K562 (cell line): ENCODE results near the gene PRM1. TPM values are rescaled to one million over a fixed set of nuclear protein-coding genes. Genes with fewer than 3 reads are reported as not detected.

ENCODE experiments used
- ATAC-seq: fragments of 200-7000 bp; cut with Tn5 transposase; 3 replicates; pipeline ENCODE4 v1.9.1; 2020; ENCODE audit warnings: moderate library complexity
- BruUV-seq: library from RNA; stranded (reverse); fragments of 400-500 nt; replicated peaks from 2 replicates; lab custom pipeline; 2021; lab: Mats Ljungman, UMichigan
- CTCF ChIA-PET: fragments of 300-600 bp; formaldehyde crosslinking; extraction: SDS; loops from one replicate; lab custom pipeline; 2021; ENCODE audit warnings: low intra/inter-chr PET ratio; lab: Yijun Ruan, JAX
- POLR2A ChIA-PET: fragments of 300-600, 350-650 bp; sonication (Branson Sonifier 250); formaldehyde crosslinking; extraction: SDS; loops from one replicate; lab custom pipeline; 2021; ENCODE audit warnings: antibody characterized with exemption, inconsistent platforms; lab: Yijun Ruan, JAX
- DNase-seq, 4 experiments: peaks; one replicate each; pipeline versions ENCODE4 v3.0.0 to v3.0.0-alpha.2; 2011 to 2018; ENCODE audit warnings: low spot score in 3 of 4, mixed read lengths in 3 of 4; ENCODE audit errors: extremely low read depth in 1 of 4
- FAIRE-seq: peaks from 2 replicates; lab custom pipeline; 2011; peaks lifted over from hg19 to GRCh38; lab: Jason Lieb, UNC
- H2AFZ ChIP-seq: 2 replicates; pipeline ENCODE4 v1.6.0; 2011; ENCODE audit warnings: low read depth, low read length, control low read depth, inconsistent platforms
- H3K27ac ChIP-seq: fragments of 200-600 bp; 3 replicates; pipeline ENCODE4 v1.8.0; 2011; ENCODE audit warnings: low read depth, mild to moderate bottlenecking, control low read depth, inconsistent platforms, low read length, moderate library complexity, mixed read lengths; ENCODE audit errors: extremely low read depth
- H3K27me3 ChIP-seq, 2 experiments: fragments of 300-600 bp in 1 of 2; 2 replicates in 1 of 2; 3 replicates in 1 of 2; pipeline versions ENCODE4 v1.6.0 to v1.8.0; 2011; ENCODE audit warnings: inconsistent platforms in 2 of 2, low read length in 2 of 2, mild to moderate bottlenecking in 1 of 2, mixed read lengths in 1 of 2, moderate library complexity in 1 of 2; ENCODE audit not compliant: control insufficient read depth in 2 of 2, insufficient read depth in 2 of 2
- H3K36me3 ChIP-seq: fragments of 300-600 bp; 3 replicates; pipeline ENCODE4 v1.8.0; 2011; ENCODE audit warnings: mild to moderate bottlenecking, low read length, inconsistent platforms; ENCODE audit not compliant: control insufficient read depth, insufficient read depth
- H3K4me1 ChIP-seq, 2 experiments: fragments of 200-600 bp in 1 of 2; replicated peaks in 1 of 2; 2 replicates in 1 of 2; 3 replicates in 1 of 2; pipeline versions ENCODE4 v1.5.1 to v1.8.0; 2011; ENCODE audit warnings: inconsistent platforms in 2 of 2, low read length in 2 of 2, mild to moderate bottlenecking in 1 of 2, mixed read lengths in 1 of 2, moderate library complexity in 1 of 2; ENCODE audit not compliant: control insufficient read depth in 2 of 2, insufficient read depth in 2 of 2
- H3K4me2 ChIP-seq: 2 replicates; pipeline ENCODE4 v1.6.1; 2011; ENCODE audit warnings: low read length, control low read depth, inconsistent platforms, mixed read lengths; ENCODE audit not compliant: insufficient read depth
- H3K4me3 ChIP-seq: fragments of 200-600 bp; sonication (generic), shearing (Covaris generic); 2 replicates; pipeline ENCODE4 v1.5.1; 2016; ENCODE audit warnings: control low read depth, inconsistent platforms
- H3K79me2 ChIP-seq: fragments of 200-600 bp; 3 replicates; pipeline ENCODE4 v1.8.0; 2011; ENCODE audit warnings: low read length, inconsistent platforms; ENCODE audit not compliant: control insufficient read depth, insufficient read depth
- H3K9ac ChIP-seq, 2 experiments: 2 replicates each; pipeline versions ENCODE4 v1.6.0 to v1.6.1; 2011; ENCODE audit warnings: low read depth in 2 of 2, low read length in 2 of 2, control low read depth in 1 of 2, inconsistent platforms in 1 of 2, mild to moderate bottlenecking in 1 of 2, mixed read lengths in 1 of 2; ENCODE audit not compliant: insufficient read depth in 1 of 2
- H3K9me1 ChIP-seq: one replicate; pipeline ENCODE4 v1.6.0; 2011; ENCODE audit warnings: inconsistent platforms, mild to moderate bottlenecking, low read length, moderate library complexity; ENCODE audit not compliant: control insufficient read depth, insufficient read depth
- H3K9me3 ChIP-seq: replicated peaks from 2 replicates; pipeline ENCODE4 v1.5.1; 2011; ENCODE audit warnings: low read depth, low read length, inconsistent platforms; ENCODE audit not compliant: control insufficient read depth, insufficient read depth
- H4K20me1 ChIP-seq: replicated peaks from 2 replicates; pipeline ENCODE4 v1.6.1; 2011; ENCODE audit warnings: low read length, inconsistent platforms, mixed read lengths; ENCODE audit not compliant: control insufficient read depth, insufficient read depth
- CSDE1 ChIP-seq, 2 experiments: fragments of 450-650 bp; IDR thresholded peaks; 2 replicates each; pipeline ENCODE4 v1.6.1; 2016; ENCODE audit warnings: mild to moderate bottlenecking in 1 of 2
- DPF2 ChIP-seq: fragments of 450-650 bp; IDR thresholded peaks from 2 replicates; pipeline ENCODE4 v1.6.1; 2016
- HNRNPLL ChIP-seq: fragments of 200-400 bp; formaldehyde crosslinking; IDR thresholded peaks from 2 replicates; pipeline ENCODE4 v1.6.1; 2017; ENCODE audit warnings: low read length, low read depth, mild to moderate bottlenecking; ENCODE audit not compliant: poor library complexity, severe bottlenecking
- NCOA6 ChIP-seq: fragments of 450-650 bp; IDR thresholded peaks from 2 replicates; pipeline ENCODE4 v1.6.1; 2017; ENCODE audit warnings: mild to moderate bottlenecking
- NFIC ChIP-seq: fragments of 450-650 bp; IDR thresholded peaks from 2 replicates; pipeline ENCODE4 v1.6.1; 2017; ENCODE audit warnings: mild to moderate bottlenecking, inconsistent platforms
- NRF1 ChIP-seq, 2 experiments: fragments of 450-650 bp; IDR thresholded peaks in 1 of 2; conservative IDR thresholded peaks in 1 of 2; 2 replicates each; pipeline ENCODE4 v1.6.1; 2014; ENCODE audit warnings: mild to moderate bottlenecking in 2 of 2
- SNRNP70 ChIP-seq: fragments of 200-400 bp; formaldehyde crosslinking; optimal IDR thresholded peaks from 2 replicates; pipeline ENCODE3; 2017; ENCODE audit warnings: low read depth, low read length
- TAF9B ChIP-seq: fragments of 450-650 bp; IDR thresholded peaks from 2 replicates; pipeline ENCODE4 v1.6.1; 2018; ENCODE audit warnings: mild to moderate bottlenecking; ENCODE audit not compliant: partially characterized antibody
- TOE1 ChIP-seq, 2 experiments: fragments of 450-650 bp in 1 of 2; sonication (generic) in 1 of 2; formaldehyde crosslinking in 1 of 2; IDR thresholded peaks; 2 replicates each; pipeline versions ENCODE4 v1.7.1 to v1.8.0; 2016 to 2022; ENCODE audit warnings: borderline replicate concordance in 2 of 2, mild to moderate bottlenecking in 2 of 2, antibody characterized with exemption in 1 of 2, inconsistent platforms in 1 of 2, low read depth in 1 of 2, missing genetic modification reagents in 1 of 2, moderate library complexity in 1 of 2
- ZNF146 ChIP-seq: IDR thresholded peaks from one replicate; pipeline ENCODE4 v1.6.1; 2018; ENCODE audit warnings: missing compliant biosample characterization; ENCODE audit not compliant: unreplicated experiment
- ZNF57 ChIP-seq: fragments of 450-650 bp; formaldehyde crosslinking; IDR thresholded peaks from 2 replicates; pipeline ENCODE4 v1.4.0; 2020; ENCODE audit warnings: mild to moderate bottlenecking, moderate library complexity
- ZNF586 ChIP-seq: fragments of 450-650 bp; formaldehyde crosslinking; conservative IDR thresholded peaks from 2 replicates; pipeline ENCODE4 v1.4.0; 2020; ENCODE audit warnings: mild to moderate bottlenecking, moderate library complexity
- WGBS: fragments of 100-300 bp; shearing (Covaris generic); methylation state at CpG from one replicate; pipeline ENCODE4 v1.1.6; 2016; ENCODE audit warnings: low coverage, mixed read lengths; ENCODE audit not compliant: insufficient coverage; ENCODE audit errors: missing lambda C conversion rate; 5-methylcytosine and 5-hydroxymethylcytosine counted together
- in situ Hi-C: fragments of 300-500 bp; cut with MboI; formaldehyde crosslinking; loops from 4 replicates; pipeline ENCODE4 v1.15.0; 2018; ENCODE audit warnings: inconsistent platforms, mixed read lengths
- intact Hi-C: fragments of 100-400 bp; cut with micrococcal nuclease; formaldehyde crosslinking; loops from 2 replicates; pipeline ENCODE4 v1.14.2; 2022
- polyA plus RNA-seq, 8 experiments: library from polyadenylated mRNA; depleted of rRNA in 4 of 8; stranded (reverse) in 5 of 8; unstranded in 3 of 8; fragments of >200 nt; fragmentation: Nextera tagmentation in 2 of 8; fragmentation: Illumina TruSeq in 1 of 8; extraction: Ambion mirVana in 2 of 8; extraction: Trizol in 1 of 8; gene quantifications; 2 replicates each; pipeline versions ENCODE4 v1.2.1 to v1.2.3, GENCODE V29; 2011 to 2014; ENCODE audit warnings: inconsistent platforms in 1 of 8, missing spikeins in 1 of 8
- total RNA-seq, 7 experiments: library from RNA; depleted of rRNA in 6 of 7; stranded (reverse); fragments of >200 nt in 6 of 7; fragmentation: Illumina TruSeq in 2 of 7; extraction: Trizol in 2 of 7; gene quantifications; 2 replicates each; pipeline versions ENCODE4 v1.2.1 to v1.2.3, GENCODE V29; 2011 to 2021; ENCODE audit warnings: low replicate concordance in 1 of 7
- TF ChIP-seq, protein P1 (sequence below): fragments of 250-450 bp; sonication (Bioruptor Pico); IDR thresholded peaks from 2 replicates; pipeline ENCODE4 v1.8.0; 2021; ENCODE audit warnings: borderline replicate concordance, mild to moderate bottlenecking, moderate library complexity; ENCODE audit not compliant: poor library complexity, severe bottlenecking
- TF ChIP-seq, protein P2 (sequence below): sonication (generic); formaldehyde crosslinking; IDR thresholded peaks from 2 replicates; pipeline ENCODE4 v1.8.1; 2022; ENCODE audit warnings: missing genetic modification reagents

The PRM1 gene
- total and polyA plus RNA-seq, 9 of the 15 experiments (the other 6 are each of a cell fraction or from before 2014, with no cell fraction given), result not detected

DNA sequence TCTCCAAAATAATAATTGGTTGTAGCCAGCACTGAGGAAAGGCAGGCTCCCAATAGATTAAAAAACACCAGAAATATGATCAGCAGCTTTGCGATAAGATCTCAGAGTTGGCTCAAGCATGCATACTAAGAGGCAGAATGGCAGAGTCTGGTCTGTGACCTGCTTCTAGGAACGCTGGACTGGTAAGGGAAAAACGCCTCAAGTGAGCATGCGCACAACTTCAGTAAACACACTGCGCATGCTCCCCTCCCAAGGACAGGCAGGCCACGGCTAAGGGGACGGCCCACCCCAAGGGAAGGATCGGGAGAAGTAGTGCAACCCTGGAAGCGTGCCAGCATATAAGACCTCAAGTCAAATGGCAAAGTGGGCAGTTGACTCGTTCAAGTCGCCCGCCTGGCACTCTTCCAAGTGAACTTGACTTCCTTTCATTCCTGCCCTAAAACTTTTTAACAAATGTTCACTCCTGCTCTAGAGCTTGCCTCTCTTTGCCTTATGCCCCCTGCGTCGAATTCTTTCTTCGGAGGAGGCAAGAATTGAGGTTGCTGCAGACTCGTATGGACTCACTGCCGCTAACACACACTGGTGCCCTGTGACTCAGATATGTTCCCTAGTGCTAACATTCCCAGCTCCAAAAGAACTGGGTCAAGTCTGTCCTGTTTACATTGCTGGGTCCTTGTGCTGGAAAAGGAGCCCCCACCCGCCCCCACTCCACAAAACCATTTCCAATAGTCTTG, 22.4 kb upstream of the PRM1 start:
- WGBS, result 33% methylated on average over 18 of the region's 18 CpGs
- H3K4me3 ChIP-seq, result no peak overlapping the region
- no peaks in the 10 kb centered on the region for H3K36me3 ChIP-seq
- in situ Hi-C loops, result no loop called here
- H3K9me3 ChIP-seq, result no peaks in the 10 kb centered on the region
- H3K4me2 ChIP-seq, result 0 out of 2 replicates have a peak overlapping the region, but pooled peaks have one; percentile 7
- ChIA-PET CTCF (no interaction called here), POLR2A (interaction anchor here (0.6 kb wide), 1 partner anchor 12 kb away, joined by 4 read pairs; no protein-coding TSS in a partner anchor)
- DNase-seq, result peak in 2 of 4 experiments; percentile 23
- H3K9ac ChIP-seq, result no peak overlapping the region
- no peaks in the 10 kb centered on the region for H3K9me1 ChIP-seq
- FAIRE-seq, result peak; percentile 19
- TF ChIP-seq, protein P1, sequence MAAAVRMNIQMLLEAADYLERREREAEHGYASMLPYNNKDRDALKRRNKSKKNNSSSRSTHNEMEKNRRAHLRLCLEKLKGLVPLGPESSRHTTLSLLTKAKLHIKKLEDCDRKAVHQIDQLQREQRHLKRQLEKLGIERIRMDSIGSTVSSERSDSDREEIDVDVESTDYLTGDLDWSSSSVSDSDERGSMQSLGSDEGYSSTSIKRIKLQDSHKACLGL, result no peak
- TF ChIP-seq NRF1 (conservative IDR thresholded peaks at IDR 0.05 in 1 of 2, IDR thresholded peaks at IDR 0.05 in 1 of 2) (peak; percentile 86 to 88), NFIC (peak; percentile 87)
- H3K4me1 ChIP-seq, result peaks cover 0 to 9% of the 10 kb centered on the region in 2 experiments; a peak in 2 of 5 replicates
- no peaks in the 10 kb centered on the region for H4K20me1 ChIP-seq
- ATAC-seq, result no peak; the same call in 2 of the 3 replicates
- no peak overlapping the region for H3K27ac ChIP-seq
- H3K79me2 ChIP-seq, result no peaks in the 10 kb centered on the region
- H3K27me3 ChIP-seq, result peaks cover 0 to 6% of the 10 kb centered on the region in 2 experiments; a peak in 2 of 5 replicates
- peak overlapping the region; percentile 52; the same call in 1 of the 2 replicates for H2AFZ ChIP-seq
- no TSS peak for BruUV-seq
- intact Hi-C loops, result no loop called here

DNA sequence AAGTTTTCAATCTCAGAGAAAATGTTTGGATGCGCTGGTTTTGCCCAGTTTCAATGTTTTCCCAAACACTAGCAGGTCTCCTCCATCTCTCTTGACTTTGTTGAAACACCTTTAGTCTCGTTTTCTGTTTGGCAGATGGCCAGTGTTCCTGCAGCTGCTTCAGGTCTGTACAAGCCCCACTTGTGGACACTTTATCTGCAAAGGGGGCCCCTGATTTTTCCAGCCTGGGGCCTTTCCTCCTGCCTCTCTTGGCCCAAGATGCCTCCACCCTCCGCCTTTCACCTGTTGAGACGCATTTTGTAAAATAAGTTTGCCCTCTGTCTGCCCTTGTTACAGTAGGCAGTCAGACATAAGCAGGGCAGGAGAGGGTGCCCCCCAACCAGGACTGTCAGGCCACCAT, 21.8 kb upstream of the PRM1 start:
- BruUV-seq, result no TSS peak
- Histone ChIP-seq H3K4me1 (peaks cover under 1 to 5% of the 10 kb centered on the region in 2 experiments; a peak in 2 of 5 replicates), H3K4me2 (no peak overlapping the region), H3K27ac (no peak overlapping the region), H4K20me1 (no peaks in the 10 kb centered on the region), H3K9me3 (no peaks in the 10 kb centered on the region), H3K4me3 (no peak overlapping the region), H3K27me3 (peaks cover 0 to 6% of the 10 kb centered on the region in 2 experiments; a peak in 2 of 5 replicates), H3K9me1 (no peaks in the 10 kb centered on the region), H3K36me3 (no peaks in the 10 kb centered on the region), H3K9ac (no peak overlapping the region), H2AFZ (no peak overlapping the region), H3K79me2 (no peaks in the 10 kb centered on the region)
- intact Hi-C loops, result no loop called here
- no peak for ATAC-seq
- FAIRE-seq, result no peak
- in situ Hi-C loops, result no loop called here
- WGBS, result 38% methylated on average over 4 of the region's 4 CpGs
- CTCF ChIA-PET, result no interaction called here
- POLR2A ChIA-PET, result no interaction called here
- DNase-seq, result no peak
- TF ChIP-seq TAF9B (no peak), DPF2 (no peak), ZNF57 (CRISPR knock-in tag) (no peak), ZNF586 (CRISPR knock-in tag) (no peak), CSDE1 (IDR thresholded peaks at IDR 0.05) (no peak), NCOA6 (no peak), ZNF146 (CRISPR knock-in tag) (no peak), TOE1 (IDR thresholded peaks at IDR 0.05; ENCODE audit: borderline replicate concordance) (no peak), TOE1 (CRISPR knock-in tag; IDR thresholded peaks at IDR 0.05; ENCODE audit: borderline replicate concordance, low read depth) (no peak), SNRNP70 (no peak), HNRNPLL (no peak)
- TF ChIP-seq, protein P2, sequence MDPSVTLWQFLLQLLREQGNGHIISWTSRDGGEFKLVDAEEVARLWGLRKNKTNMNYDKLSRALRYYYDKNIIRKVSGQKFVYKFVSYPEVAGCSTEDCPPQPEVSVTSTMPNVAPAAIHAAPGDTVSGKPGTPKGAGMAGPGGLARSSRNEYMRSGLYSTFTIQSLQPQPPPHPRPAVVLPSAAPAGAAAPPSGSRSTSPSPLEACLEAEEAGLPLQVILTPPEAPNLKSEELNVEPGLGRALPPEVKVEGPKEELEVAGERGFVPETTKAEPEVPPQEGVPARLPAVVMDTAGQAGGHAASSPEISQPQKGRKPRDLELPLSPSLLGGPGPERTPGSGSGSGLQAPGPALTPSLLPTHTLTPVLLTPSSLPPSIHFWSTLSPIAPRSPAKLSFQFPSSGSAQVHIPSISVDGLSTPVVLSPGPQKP (CRISPR knock-in tag), result no peak
